Dermis blood vessel endothelial cell (primary cell): ENCODE data around the gene NISCH. TPM values are rescaled to one million over a fixed set of nuclear protein-coding genes. Genes with fewer than 3 reads are reported as not detected.

Experiments
- DNase-seq: peaks from one replicate; pipeline ENCODE4 v3.0.0; 2010
- total RNA-seq: library from RNA; depleted of rRNA; stranded (reverse); fragments of >200 nt; gene quantifications from 2 replicates; pipeline ENCODE4 v1.2.3, GENCODE V29; 2014

NISCH gene
- total RNA-seq, 1 donor from 2014 or later: 106 TPM

DNA sequence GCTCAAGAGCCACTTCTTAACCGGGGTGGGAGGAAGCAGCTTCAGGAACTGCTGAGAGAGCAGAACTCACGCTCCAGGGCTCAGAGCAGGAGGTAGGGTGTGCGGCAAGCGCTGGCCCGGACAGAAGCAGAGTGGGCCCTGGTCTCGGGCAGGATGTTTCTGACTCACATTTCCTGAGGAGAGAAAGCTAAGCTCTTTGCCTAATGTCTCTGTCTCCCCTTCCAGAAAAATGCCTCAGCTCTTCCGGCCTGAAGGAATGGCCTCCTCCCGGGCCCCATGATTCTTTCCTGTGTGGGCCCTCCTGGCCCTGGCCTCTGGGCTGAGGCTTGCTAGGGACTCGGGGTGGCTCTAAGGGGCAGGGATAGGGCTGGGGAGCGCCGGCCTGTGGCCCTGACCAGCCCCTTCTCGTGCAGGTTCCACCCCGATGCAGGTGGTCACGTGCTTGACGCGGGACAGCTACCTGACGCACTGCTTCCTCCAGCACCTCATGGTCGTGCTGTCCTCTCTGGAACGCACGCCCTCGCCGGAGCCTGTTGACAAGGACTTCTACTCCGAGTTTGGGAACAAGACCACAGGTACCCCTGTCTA lies 35.6 kb downstream of the NISCH start:
- peak; percentile 95 for DNase-seq

DNA sequence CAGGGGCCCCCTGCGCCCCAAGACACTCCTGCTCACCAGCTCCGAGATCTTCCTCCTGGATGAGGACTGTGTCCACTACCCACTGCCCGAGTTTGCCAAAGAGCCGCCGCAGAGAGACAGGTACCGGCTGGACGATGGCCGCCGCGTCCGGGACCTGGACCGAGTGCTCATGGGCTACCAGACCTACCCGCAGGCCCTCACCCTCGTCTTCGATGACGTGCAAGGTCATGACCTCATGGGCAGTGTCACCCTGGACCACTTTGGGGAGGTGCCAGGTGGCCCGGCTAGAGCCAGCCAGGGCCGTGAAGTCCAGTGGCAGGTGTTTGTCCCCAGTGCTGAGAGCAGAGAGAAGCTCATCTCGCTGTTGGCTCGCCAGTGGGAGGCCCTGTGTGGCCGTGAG lies 36.7 kb downstream of the NISCH start:
- DNase-seq: no peak

DNA sequence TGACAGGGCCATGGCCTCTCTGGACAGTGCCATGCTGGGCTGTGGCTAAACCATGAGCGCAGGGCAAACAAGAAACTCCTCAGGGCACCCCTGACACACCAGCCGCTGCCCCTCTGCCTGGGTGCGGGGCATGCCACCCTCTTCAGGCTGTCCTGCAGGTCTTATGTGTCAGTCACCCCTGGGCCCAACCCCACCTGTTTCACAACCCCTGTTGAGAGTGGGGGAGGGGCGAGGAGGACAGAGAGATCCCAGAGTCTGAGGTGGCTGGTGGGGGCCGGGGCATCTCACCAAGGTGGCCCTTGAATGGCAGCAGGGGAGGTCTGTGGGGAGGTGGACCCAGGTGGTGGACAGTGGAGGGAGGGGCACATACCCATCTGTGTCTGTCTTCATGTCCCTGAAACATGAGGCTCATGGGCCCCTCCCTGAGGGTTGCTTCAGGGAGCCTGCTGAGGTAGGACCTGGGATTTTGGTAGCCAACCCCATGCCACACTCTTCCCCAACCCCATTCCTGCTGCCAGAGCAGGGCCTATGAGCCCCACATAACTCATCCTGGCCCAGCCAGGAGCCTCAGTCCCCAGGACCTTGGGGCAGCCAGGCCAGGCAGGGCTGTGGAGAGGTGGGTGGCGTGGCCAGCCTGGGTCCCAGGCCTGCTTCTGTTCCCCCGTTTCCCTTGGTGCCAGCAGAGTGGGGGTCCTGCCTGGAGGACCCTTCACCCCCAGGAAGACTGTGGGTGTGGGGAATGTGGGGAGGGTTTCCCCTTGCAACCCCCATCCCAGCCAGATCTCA lies 38.0 kb downstream of the NISCH start:
- no peak for DNase-seq

DNA sequence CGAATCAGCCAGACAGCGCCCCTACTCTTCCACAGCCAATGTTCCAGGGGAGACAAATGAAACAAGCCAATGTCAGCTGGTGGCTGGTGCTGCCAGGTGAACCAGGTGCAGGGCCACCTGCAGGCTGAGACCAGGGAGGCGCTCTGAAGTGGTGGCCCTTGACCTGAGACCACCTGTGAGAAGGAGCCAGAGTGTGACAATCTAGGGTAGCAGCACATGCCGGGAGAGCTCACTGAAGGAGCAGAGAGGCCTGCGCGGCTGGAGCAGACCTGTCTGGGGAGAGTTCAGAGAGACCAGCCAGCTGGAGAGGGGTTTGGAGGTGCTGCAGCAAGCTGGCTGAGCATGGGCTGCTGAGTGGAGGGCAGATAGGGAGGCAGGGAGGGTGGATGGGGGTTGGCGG lies 39.0 kb downstream of the NISCH start:
- no peak for DNase-seq

- peak; percentile 95 for DNase-seq
These were observed 39.6 kb downstream of the NISCH start, which contains the start of gene STAB1 for GRCh38 chr3:52494886-52495495. Gene STAB1 (plus strand): TSS chr3:52495338. CDS start chr3:52495414, 76 bp downstream.

DNA sequence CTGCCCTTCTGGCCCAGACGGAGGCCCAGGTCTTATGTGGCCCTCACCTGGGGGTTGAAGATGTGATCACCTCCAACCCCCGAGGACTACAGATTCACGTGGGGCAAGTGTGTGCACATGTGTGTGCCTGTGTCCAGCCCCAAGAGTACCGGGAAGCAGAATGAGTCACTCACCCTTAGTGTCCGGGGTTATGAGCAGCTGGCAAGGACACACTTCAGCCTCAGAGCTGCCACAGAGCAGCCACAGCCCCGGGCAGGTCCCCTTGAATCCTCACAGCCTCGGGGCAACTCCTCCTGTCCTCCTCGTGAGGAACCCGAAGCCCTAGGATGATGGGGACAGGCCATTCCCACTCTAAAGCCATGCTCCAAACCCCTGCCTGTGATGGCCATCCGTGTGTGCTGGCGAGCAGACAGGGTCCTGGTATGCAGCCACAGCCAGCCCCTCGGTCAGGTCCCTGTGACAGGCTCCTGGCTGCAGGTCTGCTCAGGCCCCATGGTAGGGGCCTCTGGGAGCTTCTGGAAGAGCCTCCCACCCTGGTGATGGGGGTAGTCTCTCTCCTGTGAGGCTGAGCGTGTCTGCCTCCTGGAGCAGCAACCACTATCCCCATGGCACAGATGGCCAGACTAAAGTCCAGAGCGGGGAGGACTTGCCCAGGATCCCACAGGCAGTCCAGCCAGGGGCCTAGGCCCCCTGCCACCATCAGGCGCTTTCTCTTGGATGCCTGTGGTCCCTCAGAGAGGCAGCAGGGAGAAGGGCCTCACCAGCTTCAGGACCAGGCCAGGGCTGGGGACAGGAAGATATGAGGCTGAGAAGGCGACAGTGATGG lies 40.6 kb downstream of the NISCH start:
- DNase-seq: peak; percentile 87

DNA sequence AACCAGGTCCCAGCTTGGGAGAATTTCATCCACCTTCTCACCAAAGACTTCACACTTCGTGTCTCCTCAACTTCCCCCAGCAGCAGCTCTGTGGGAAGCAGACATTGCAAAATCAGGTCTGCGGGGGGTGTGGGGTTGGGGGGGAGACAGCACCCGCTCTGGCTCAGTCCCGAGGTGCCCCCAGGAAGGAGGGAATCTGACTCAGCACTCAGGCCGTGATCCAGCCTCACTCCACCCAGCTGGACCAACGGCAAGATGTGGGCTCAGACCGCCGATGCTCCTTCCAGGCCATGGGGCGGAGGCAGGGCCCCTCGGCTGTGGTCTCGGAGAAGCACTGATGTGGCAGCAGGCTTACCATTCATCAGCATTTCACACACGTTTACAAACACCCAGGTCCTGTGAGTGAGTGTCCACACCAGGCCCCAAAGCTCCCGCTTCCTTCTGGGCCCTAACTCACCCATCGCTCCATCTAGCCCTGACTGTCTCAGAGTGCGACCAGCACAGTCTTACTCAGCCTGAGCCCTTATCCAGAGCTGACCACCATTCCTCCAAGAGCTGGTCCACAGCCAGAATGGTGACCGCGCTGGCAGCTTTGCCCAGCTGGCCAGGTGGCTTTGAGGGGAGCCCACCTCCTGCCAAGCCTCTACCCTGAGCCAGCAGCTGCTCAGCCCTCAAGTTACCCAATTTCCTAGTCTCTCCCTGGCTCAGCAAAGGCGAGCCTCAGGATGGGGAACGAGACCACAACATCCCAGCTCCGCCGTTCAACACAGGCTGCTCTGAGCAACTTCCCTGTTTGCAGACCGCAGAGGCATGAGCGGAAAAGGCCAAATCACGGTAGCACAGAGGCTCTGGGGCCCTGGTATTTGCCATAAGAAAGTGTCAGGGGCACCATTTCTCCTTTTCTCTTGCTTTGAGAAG lies 43.0 kb downstream of the NISCH start:
- no peak for DNase-seq

DNA sequence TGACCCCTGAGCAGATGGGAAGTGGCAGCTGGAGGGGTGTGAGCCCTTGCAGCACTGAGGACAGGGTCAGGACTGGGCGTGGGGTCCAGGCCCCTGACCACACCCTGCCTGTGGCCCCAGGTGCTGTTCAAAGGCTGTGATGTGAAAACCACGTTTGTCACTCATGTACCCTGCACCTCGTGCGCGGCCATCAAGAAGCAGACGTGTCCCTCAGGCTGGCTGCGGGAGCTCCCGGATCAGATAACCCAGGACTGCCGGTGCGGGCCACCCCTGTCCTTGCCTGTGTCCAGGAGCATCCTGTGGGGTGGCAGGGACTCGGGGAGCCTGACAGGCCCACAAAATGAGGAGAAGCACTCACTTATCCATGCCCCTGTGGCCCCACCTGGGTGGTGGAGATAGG lies 45.6 kb downstream of the NISCH start:
- no peak for DNase-seq

DNA sequence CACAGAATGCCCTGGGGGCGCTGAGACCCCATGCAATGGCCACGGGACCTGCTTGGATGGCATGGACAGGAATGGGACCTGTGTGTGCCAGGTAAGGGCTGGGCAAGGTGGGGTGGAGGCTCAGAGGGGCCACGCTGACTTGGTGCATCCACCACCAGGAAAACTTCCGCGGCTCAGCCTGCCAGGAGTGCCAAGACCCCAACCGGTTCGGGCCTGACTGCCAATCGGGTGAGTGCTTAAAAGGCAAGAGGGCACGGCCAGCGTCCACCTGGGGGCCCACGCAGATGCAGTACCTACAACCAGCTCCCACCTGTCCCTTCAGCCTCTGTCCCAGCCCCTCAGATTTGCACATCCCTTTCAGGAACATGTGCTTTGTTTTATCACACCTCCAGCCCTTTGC lies 46.6 kb downstream of the NISCH start:
- DNase-seq: no peak

DNA sequence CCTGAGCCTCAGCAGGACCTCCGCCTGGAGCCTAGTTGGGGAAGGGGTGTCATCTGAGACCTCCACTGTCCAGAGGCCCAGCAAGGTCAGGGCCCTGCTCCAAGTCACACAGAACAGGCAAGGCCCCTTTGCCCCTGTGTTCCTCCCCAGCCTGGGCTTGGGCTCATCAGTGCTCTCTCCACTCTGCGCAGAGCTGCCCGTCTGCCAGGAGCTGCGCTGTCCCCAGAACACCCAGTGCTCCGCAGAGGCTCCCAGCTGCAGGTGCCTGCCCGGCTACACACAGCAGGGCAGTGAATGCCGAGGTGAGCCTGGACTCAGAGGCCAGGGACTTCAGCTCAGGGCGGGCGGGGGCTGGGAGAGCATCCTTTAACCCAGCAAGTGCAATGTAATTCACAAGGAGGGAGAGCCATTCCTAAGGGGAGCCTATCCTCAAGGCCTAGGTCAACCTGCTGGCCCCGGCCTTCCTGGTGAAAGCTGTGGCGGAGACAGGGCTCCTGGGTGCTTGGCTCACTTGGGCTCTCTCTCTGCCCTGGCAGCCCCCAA lies 47.5 kb downstream of the NISCH start:
- no peak for DNase-seq

DNA sequence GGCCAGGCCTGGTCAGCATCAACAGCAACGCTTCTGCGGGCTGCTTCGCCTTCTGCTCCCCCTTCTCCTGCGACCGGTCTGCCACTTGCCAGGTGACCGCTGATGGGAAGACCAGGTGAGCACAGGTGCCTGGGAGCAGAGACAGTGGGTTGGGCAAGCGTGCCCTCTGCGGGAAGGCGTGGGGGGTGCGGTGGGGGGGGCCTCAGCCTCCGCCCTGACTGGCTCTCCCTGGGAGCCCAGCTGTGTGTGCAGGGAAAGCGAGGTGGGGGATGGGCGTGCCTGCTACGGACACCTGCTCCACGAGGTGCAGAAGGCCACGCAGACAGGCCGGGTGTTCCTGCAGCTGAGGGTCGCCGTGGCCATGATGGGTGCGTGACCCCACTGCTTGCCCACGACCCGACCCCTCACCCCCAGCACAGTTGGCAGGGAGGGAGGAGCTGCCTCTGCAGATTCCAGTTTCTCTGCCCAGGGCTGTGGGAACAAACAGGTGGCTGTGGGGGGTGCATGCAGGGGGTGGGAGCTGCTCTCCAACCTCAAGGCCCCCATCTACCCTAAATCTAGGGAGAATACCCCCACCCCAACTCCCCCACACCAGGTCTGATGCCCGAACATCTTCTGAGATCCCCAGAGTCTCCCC lies 48.5 kb downstream of the NISCH start:
- no peak for DNase-seq

DNA sequence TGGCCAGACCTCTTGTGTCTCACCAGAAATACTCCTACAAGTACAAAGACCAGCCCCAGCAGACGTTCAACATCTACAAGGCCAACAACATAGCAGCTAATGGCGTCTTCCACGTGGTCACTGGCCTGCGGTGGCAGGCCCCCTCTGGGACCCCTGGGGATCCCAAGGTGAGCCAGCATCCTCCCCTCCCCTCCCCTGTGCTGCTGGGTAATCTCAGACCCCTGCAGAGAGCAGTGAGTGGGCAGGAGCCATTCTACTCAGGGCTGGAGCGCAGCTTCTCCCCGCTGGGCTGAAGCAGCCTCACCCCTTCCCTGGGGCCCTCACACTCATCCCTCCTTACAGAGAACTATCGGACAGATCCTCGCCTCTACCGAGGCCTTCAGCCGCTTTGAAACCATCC lies 49.6 kb downstream of the NISCH start:
- no peak for DNase-seq

DNA sequence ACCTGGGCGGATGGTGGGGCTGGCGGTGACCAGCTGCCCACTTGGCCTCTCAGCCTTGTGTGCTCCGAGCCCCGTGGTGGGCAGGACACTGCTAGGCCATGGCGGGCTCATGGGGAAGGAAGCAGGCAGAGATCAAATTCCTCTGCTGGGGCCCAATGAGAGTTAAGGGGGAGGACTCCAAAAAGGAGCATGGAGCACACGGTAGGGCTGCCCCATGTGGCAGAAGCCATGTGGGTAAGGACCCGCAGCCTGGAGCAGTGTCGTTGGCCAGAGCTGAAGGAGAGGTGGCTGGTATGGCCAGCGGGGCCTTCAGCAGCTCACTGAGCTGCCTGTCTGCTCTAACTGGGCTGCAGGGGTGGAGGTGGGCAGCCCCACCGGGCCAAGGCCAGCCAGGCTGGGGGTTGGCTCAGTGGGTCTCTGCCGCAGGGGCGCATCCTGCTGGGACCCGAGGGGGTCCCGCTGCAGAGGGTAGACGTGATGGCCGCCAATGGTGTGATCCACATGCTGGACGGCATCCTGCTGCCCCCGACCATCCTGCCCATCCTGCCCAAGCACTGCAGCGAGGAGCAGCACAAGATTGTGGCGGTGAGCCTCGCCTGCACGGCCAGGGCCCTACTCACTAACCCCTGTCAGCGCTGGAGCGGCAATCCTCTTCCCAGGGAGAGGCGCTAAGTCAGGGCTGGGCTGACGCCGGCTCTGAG lies 51.0 kb downstream of the NISCH start:
- DNase-seq: no peak

DNA sequence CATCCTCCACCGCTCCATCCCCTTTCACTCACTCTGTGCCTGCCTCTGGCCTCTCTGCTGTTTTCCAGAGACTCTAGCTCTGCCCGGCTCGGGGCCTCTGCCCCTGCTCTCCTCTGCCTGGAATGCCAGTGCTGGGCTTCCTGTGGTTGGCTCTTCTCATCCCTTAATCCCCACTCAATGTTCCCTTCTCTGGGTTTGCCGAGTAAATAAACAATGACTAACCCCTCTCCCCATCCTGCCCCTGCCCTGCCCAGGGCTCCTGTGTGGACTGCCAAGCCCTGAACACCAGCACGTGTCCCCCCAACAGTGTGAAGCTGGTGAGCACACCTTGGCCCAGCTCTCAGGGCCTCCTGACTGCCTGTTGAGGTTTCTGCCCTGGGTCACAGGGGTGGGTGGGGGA lies 52.0 kb downstream of the NISCH start:
- no peak for DNase-seq

- no peak for DNase-seq
These were observed 54.4 kb downstream of the NISCH start for GRCh38 chr3:52509753-52510328.

- no peak for DNase-seq
These were observed 56.1 kb downstream of the NISCH start for GRCh38 chr3:52511509-52511908.

- DNase-seq: no peak
These were observed 56.7 kb downstream of the NISCH start for GRCh38 chr3:52512105-52512504.

DNA sequence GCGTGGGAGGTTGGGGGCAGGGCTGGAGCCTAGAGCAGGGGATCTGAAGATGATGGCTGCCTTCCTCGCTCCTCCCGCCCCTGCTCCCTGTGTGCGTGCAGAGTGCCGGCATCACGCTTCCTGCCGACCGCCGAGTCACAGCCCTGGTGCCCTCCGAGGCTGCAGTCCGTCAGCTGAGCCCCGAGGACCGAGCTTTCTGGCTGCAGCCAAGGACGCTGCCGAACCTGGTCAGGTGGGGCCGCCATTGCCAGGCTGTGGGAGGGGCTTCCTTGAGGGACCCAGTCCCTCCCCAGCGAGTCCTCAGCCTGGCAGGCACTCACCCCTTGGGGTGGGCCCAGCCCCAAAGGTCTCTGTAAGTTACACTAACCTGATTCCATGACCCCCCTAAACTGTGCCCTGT lies 57.3 kb downstream of the NISCH start:
- no peak for DNase-seq

DNA sequence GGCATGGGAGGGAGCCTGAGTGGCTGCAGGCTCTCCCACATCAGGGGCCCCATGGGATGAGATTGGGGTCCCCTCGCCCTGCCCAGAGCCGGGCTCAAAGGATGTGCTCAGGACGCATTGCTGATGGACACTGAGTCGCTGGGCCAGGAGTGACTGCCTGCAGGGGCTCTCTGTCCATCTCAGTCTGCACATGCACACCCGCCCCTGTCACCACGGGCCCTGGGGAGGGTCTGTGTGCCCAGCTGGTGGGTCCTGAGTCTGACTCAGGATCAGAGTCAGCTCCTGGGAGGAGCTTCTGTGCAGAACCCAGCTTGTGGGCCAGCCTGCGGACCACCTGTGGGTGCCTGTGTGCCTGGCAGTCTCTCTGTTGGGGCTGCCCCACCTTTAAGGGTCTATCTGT lies 57.9 kb downstream of the NISCH start:
- no peak for DNase-seq

- no peak for DNase-seq
These were observed 59.2 kb downstream of the NISCH start for GRCh38 chr3:52514576-52514975.
